Measurements from ENCODE around the gene RCOR1. TPM values are rescaled to one million over a fixed set of nuclear protein-coding genes. Genes with fewer than 3 reads are reported as not detected.

The RCOR1 gene
- total RNA-seq, 3 donors from 2014 or later = 29.4 to 31.3 (median 29.5) TPM

DNA sequence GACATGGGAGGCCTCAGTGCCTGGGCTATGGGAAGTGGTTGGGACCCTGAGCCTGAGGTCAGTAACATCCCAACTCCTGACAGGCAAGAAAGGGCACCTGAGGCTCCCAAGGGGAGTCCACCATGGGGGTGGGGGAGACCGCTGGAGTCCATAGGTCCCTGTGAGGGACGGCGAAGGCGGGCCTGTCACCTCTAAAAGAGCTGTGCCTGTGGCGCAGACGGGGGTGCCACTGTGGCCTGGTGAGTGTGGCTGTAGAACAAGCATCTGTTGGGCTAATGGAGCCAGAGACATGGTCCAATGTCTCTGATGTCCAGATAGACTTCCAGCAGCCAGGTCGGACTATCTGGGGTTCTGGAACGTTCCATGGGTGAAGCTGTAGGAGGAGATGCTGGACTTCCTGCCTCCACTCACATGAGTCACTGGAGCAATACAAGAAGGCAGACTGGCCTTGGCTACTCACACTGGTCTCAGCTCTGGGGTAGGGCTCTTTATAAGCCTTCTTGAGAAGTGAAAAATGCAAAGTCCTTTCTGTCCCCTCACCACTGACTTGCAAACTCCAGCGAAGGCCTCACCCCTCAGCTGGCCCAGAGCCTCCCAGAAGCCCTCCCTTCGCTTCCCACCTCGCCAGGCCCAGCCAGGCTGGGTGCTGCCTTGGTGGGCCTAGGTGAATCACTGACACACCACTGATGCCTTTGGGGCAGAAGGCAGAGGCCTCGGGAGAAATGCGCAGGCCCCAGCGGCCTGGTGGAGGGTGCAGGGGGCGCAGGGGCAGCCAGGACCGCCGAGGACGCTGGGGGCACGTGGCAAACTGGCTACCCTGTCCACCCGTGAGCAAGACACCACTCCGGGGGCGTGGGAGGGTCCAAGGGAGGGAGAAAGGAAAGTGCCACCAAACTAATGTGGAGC lies 183.7 kb downstream of the RCOR1 start:
- peaks cover 7% of the 10 kb centered on the region for H3K4me1 ChIP-seq (ENCODE audit: low read depth)
- ATAC-seq (peak; percentile 67), DNase-seq (peak; percentile 61 to 69 (median 63))
- H3K4me3 ChIP-seq = no peak overlapping the region
- intact Hi-C loops (cut with DNase I, micrococcal nuclease) = loop anchor here (10.0 kb wide), 2 partner anchors 139 to 149 kb away; partner anchors contain the start of gene AMN (in 1 of the 2)
- H3K9me3 ChIP-seq = no peaks in the 10 kb centered on the region
- H3K36me3 ChIP-seq (ENCODE audit: low read depth) = no peaks in the 10 kb centered on the region
- TF ChIP-seq, protein P1, sequence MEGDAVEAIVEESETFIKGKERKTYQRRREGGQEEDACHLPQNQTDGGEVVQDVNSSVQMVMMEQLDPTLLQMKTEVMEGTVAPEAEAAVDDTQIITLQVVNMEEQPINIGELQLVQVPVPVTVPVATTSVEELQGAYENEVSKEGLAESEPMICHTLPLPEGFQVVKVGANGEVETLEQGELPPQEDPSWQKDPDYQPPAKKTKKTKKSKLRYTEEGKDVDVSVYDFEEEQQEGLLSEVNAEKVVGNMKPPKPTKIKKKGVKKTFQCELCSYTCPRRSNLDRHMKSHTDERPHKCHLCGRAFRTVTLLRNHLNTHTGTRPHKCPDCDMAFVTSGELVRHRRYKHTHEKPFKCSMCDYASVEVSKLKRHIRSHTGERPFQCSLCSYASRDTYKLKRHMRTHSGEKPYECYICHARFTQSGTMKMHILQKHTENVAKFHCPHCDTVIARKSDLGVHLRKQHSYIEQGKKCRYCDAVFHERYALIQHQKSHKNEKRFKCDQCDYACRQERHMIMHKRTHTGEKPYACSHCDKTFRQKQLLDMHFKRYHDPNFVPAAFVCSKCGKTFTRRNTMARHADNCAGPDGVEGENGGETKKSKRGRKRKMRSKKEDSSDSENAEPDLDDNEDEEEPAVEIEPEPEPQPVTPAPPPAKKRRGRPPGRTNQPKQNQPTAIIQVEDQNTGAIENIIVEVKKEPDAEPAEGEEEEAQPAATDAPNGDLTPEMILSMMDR (IDR thresholded peaks at IDR 0.05) = no peak

DNA sequence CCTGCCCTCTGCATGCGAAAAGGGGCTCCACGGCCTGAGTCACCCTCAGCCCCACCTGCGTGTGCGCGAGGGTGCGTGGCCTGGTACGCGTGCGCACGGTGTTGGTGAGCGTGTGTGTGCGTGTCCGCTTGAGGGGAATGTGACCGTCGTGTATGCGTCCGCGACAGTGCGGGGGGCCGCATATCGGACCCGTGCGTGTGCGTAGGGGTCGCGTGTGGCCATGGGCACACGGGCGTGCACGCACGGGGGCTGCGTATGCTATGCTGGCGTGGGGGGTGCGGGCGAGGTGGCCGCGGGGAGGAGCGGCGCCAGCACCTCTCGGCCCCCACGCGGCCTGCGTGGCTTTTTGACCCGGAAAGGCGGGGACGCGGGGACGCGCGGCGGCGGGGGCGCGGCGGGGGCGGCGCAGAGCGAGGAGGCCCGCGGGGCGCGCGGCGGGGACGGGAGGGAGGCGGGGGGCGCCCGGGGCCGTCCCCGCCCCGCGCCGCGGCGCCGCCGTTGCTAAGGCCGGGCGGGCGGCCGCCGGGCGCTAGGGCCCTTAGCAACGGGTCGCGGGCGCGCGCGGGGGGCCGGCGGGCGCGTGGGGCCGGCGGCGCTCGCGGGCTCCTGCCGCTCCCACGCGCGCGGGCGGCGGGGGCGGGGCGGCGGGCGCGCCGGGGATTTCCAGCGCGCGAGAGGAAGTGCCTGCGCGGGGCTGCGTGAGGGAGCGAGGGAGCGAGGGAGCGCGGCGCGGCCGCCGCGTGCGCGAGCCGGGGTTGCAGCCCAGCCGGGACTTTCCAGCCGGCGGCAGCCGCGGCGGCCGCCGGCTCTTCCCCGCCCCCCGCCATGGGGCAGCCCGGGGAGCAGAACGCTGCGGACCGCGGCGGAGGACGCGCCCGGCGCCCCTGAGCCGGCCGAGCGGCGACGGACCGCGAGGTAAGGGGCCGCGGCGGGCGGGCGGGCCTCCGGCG lies 184.6 kb downstream of the RCOR1 start, which contains the start of gene TRAF3:
Gene TRAF3 (plus strand): TSS at position 689 of the 950 bp plus-strand sequence. CDS start 92,753 bp downstream, outside the sequence.
- Histone ChIP-seq H3K4me3 (peak within 1 kb of the TSS; percentile 75), H3K9me3 (no peaks in the 10 kb centered on the region), H3K4me1 (ENCODE audit: low read depth) (peaks cover 7% of the 10 kb centered on the region), H3K36me3 (ENCODE audit: low read depth) (no peaks in the 10 kb centered on the region)
- TF ChIP-seq, protein P1 (IDR thresholded peaks at IDR 0.05) = no peak
- DNase-seq = peak; percentile 67 to 87 (median 81)
- intact Hi-C loops (cut with DNase I, micrococcal nuclease) = loop anchor here (10.0 kb wide), 2 partner anchors 138 to 148 kb away; partner anchors contain the start of gene AMN (in 1 of the 2)
- peak; percentile 68 for ATAC-seq

DNA sequence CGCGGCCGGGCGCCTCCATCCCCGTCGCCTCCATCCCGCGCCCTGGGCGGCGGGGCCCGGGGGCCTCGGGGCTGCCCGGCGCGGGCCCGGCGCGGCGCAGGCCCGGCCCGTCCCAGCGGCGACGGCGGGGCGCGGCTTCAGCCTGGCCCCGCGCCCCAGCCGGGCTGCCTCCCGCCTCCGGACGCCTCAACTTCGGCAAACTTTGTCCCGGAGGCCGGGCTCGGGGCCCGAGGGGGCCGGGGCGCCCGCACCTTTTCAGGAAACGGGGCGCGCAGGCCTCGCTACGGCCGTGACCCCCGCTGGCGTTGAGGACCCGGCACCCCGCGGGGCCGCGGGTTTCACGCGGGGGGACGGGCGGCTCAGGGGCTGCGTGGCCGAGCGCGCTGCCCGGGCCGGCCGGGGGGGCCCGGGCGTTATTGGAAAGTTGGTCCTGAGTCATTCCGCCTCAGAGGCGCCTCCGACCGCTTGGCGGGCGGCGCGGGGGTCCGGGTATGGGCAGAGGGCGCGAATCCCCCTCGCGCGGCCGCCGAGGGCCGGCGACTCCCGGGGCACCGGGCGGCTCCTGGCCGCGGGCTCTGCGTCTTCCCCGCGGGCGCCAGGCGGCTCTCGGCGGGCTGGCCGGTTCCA lies 185.4 kb downstream of the RCOR1 start:
- DNase-seq = peak in 2 of 3 donors; percentile 33 to 58
- ATAC-seq = peak; percentile 37
- Histone ChIP-seq H3K4me1 (ENCODE audit: low read depth) (peaks cover 7% of the 10 kb centered on the region), H3K36me3 (ENCODE audit: low read depth) (no peaks in the 10 kb centered on the region), H3K9me3 (no peaks in the 10 kb centered on the region), H3K4me3 (peak overlapping the region; percentile 75)
- TF ChIP-seq, protein P1 (IDR thresholded peaks at IDR 0.05) = no peak
- intact Hi-C loops (cut with DNase I, micrococcal nuclease) = loop anchor here (10.0 kb wide), 2 partner anchors 137 to 147 kb away; partner anchors contain the start of gene AMN (in 1 of the 2)

DNA sequence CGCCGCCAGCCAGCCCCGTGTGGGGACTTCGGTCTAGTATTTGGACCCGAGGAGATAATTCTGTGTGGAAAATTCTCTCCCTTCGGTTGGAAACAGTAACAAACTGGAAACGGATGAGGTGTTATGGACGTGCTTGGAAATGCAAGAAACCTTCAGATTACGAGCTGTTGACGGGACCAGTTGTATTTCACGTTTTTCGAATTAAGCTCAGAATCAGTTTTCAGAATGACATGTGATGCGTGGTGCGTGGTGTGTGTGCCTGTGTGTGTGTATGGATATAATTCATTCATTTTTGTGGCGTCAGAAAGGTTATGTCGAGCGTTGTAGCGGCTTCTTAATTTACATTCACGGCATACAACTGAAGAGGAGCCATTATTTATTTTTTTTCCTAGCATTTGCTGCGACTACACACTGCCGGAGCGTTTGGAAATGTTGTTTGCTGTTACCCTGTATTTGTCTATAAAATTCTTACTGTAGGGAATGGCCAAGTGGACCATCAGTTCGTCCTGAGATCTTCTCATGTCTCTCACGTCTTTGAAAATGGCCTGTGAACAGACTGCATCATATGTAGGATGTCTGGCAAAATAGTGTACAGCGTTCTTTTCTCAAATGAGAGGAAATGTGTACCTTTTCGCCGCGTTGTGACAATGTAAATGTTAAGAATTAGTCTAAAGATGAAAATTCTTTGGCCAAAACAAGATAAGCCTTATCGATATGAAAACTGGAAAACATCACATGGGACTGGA lies 186.1 kb downstream of the RCOR1 start:
- no peaks in the 10 kb centered on the region for H3K9me3 ChIP-seq
- peaks cover 7% of the 10 kb centered on the region for H3K4me1 ChIP-seq (ENCODE audit: low read depth)
- no peaks in the 10 kb centered on the region for H3K36me3 ChIP-seq (ENCODE audit: low read depth)
- intact Hi-C loops (cut with DNase I, micrococcal nuclease) = loop anchor here (10.0 kb wide), 2 partner anchors 136 to 146 kb away; partner anchors contain the start of gene AMN (in 1 of the 2)
- DNase-seq (no peak), ATAC-seq (no peak)
- H3K4me3 ChIP-seq = peak overlapping the region; percentile 75
- TF ChIP-seq, protein P1 (IDR thresholded peaks at IDR 0.05) = no peak
